Spleen (tissue), 7 donors: ENCODE measurements around the gene ABCG1.

ENCODE experiments used
- CTCF ChIP-seq, 11 experiments: fragments of 200-600 bp in 7 of 11; fragments of 450-650 bp in 4 of 11; sonication (generic) in 4 of 11; IDR thresholded peaks in 8 of 11; conservative IDR thresholded peaks in 3 of 11; 1 replicate in 7 of 11; 2 replicates in 4 of 11; pipeline versions ENCODE4 v1.4.0 to v1.8.0; 2016 to 2021; ENCODE audit warnings: antibody characterized with exemption in 11 of 11, inconsistent platforms in 4 of 11, mild to moderate bottlenecking in 1 of 11
- POLR2A ChIP-seq, 3 donors: fragments of 450-650 bp; IDR thresholded peaks; one replicate each; pipeline ENCODE4 v1.5.1; 2017; ENCODE audit warnings: antibody characterized with exemption in 3 of 3, mild to moderate bottlenecking in 1 of 3
- POLR2AphosphoS5 ChIP-seq, 3 donors: sonication (generic); formaldehyde crosslinking; IDR thresholded peaks; one replicate each; pipeline ENCODE4 v1.5.1; 2017; ENCODE audit warnings: antibody characterized with exemption in 3 of 3
- donor health status: DM: no; HTN: no; CAD: no; lungs with moderate emphysema.
- donor health status: DM: no; HTN: no; CAD: no.
- donor health status: DM: no; HTN: no; CAD: no.

- no peak for TF ChIP-seq CTCF (IDR thresholded peaks at IDR 0.05 in 8 of 11, conservative IDR thresholded peaks at IDR 0.05 in 3 of 11)
- TF ChIP-seq POLR2AphosphoS5 (IDR thresholded peaks at IDR 0.05) = peak; percentile 33 to 40 (median 35)
- TF ChIP-seq POLR2A (IDR thresholded peaks at IDR 0.05) = no peak
Measured at GRCh38 chr21:42304556-42305454, 85.9 kb downstream of the ABCG1 start.
